Breast epithelium (tissue), 3 donors: Measurements from ENCODE around the gene ANKRD6.

Experiments used
- POLR2A ChIP-seq: fragments of 450-650 bp; IDR thresholded peaks from one replicate; pipeline ENCODE4 v1.6.1; 2016; ENCODE audit warnings: antibody characterized with exemption, mild to moderate bottlenecking, moderate library complexity
- TF ChIP-seq, protein P1 (sequence below), 3 donors: fragments of 450-650 bp; IDR thresholded peaks; one replicate each; pipeline ENCODE4 v1.5.1; 2016 to 2017; ENCODE audit warnings: antibody characterized with exemption in 3 of 3, mild to moderate bottlenecking in 3 of 3, moderate library complexity in 3 of 3

DNA sequence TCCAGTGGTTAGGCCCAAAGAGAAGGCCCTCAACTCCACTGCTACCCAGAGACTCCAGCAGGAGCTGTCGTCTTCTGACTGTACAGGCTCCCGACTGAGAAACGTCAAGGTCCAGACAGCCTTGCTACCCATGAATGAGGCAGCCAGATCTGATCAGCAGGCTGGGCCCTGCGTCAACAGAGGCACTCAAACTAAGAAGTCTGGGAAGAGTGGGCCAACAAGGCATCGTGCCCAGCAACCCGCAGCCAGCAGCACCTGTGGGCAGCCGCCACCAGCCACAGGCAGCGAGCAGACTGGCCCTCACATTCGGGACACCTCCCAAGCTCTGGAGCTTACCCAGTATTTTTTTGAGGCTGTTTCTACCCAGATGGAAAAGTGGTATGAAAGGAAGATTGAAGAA lies 197.5 kb downstream of the ANKRD6 start:
- TF ChIP-seq POLR2A: no peak
- TF ChIP-seq, protein P1, sequence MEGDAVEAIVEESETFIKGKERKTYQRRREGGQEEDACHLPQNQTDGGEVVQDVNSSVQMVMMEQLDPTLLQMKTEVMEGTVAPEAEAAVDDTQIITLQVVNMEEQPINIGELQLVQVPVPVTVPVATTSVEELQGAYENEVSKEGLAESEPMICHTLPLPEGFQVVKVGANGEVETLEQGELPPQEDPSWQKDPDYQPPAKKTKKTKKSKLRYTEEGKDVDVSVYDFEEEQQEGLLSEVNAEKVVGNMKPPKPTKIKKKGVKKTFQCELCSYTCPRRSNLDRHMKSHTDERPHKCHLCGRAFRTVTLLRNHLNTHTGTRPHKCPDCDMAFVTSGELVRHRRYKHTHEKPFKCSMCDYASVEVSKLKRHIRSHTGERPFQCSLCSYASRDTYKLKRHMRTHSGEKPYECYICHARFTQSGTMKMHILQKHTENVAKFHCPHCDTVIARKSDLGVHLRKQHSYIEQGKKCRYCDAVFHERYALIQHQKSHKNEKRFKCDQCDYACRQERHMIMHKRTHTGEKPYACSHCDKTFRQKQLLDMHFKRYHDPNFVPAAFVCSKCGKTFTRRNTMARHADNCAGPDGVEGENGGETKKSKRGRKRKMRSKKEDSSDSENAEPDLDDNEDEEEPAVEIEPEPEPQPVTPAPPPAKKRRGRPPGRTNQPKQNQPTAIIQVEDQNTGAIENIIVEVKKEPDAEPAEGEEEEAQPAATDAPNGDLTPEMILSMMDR (IDR thresholded peaks at IDR 0.05): no peak
